ENCODE data around the gene ZSCAN26.

ZSCAN26 gene

GRCh38 chr6:28225056-28225834, 41.7 kb upstream of the ZSCAN26 start, which contains the start of gene ZSCAN9:
Gene ZSCAN9 (plus strand): TSS chr6:28225275. CDS start chr6:28227085, 1,810 bp downstream.
- Histone ChIP-seq H3K9me3 (ENCODE audit: insufficient read depth, low read length) (no peaks in the 10 kb centered on the region), H3K4me2 (ENCODE audit: low read depth, low read length, poor library complexity, severe bottlenecking) (peak within 1 kb of the TSS; percentile 72), H3K36me3 (ENCODE audit: low read length) (peaks cover 4% of the 10 kb centered on the region), H3F3A (ENCODE audit: insufficient read depth) (peaks cover 8% of the 10 kb centered on the region; the same call in 1 of the 2 replicates), H4K20me1 (ENCODE audit: low read depth, low read length) (no peaks in the 10 kb centered on the region), H3K9me2 (replicated peaks; ENCODE audit: insufficient read depth, low read length) (no peaks in the 10 kb centered on the region), H3K4me3 (ENCODE audit: insufficient read depth, low read length, poor library complexity, severe bottlenecking) (peak within 1 kb of the TSS; percentile 79), H3K79me2 (ENCODE audit: insufficient read depth, low read length) (peaks cover 10% of the 10 kb centered on the region), H3K9ac (ENCODE audit: low read length) (peak within 1 kb of the TSS; percentile 70), H3K27ac (ENCODE audit: low read depth, low read length) (no peak within 1 kb of the TSS), H3K27me3 (ENCODE audit: low read length) (no peaks in the 10 kb centered on the region), H2AFZ (ENCODE audit: low read depth, low read length, severe bottlenecking) (peak within 1 kb of the TSS; percentile 93)
- TF ChIP-seq EZH2phosphoT487 (conservative IDR thresholded peaks at IDR 0.05; ENCODE audit: low read length), result no peak
- TF ChIP-seq, protein P1, sequence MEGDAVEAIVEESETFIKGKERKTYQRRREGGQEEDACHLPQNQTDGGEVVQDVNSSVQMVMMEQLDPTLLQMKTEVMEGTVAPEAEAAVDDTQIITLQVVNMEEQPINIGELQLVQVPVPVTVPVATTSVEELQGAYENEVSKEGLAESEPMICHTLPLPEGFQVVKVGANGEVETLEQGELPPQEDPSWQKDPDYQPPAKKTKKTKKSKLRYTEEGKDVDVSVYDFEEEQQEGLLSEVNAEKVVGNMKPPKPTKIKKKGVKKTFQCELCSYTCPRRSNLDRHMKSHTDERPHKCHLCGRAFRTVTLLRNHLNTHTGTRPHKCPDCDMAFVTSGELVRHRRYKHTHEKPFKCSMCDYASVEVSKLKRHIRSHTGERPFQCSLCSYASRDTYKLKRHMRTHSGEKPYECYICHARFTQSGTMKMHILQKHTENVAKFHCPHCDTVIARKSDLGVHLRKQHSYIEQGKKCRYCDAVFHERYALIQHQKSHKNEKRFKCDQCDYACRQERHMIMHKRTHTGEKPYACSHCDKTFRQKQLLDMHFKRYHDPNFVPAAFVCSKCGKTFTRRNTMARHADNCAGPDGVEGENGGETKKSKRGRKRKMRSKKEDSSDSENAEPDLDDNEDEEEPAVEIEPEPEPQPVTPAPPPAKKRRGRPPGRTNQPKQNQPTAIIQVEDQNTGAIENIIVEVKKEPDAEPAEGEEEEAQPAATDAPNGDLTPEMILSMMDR (IDR thresholded peaks at IDR 0.05; ENCODE audit: insufficient read depth, low read length, poor library complexity, severe bottlenecking), result no peak

- Histone ChIP-seq H3K9ac (ENCODE audit: low read length) (no peak overlapping the region), H3K36me3 (ENCODE audit: low read length) (peaks cover 4% of the 10 kb centered on the region), H3F3A (ENCODE audit: insufficient read depth) (peaks cover 8% of the 10 kb centered on the region; the same call in 1 of the 2 replicates), H3K4me2 (ENCODE audit: low read depth, low read length, poor library complexity, severe bottlenecking) (peak overlapping the region; percentile 72), H3K9me2 (replicated peaks; ENCODE audit: insufficient read depth, low read length) (no peaks in the 10 kb centered on the region), H3K79me2 (ENCODE audit: insufficient read depth, low read length) (peaks cover 10% of the 10 kb centered on the region), H3K9me3 (ENCODE audit: insufficient read depth, low read length) (no peaks in the 10 kb centered on the region), H3K4me3 (ENCODE audit: insufficient read depth, low read length, poor library complexity, severe bottlenecking) (no peak overlapping the region), H2AFZ (ENCODE audit: low read depth, low read length, severe bottlenecking) (no peak overlapping the region), H3K27me3 (ENCODE audit: low read length) (no peaks in the 10 kb centered on the region), H4K20me1 (ENCODE audit: low read depth, low read length) (no peaks in the 10 kb centered on the region), H3K27ac (ENCODE audit: low read depth, low read length) (no peak overlapping the region)
- no peak for TF ChIP-seq EZH2phosphoT487 (conservative IDR thresholded peaks at IDR 0.05; ENCODE audit: low read length)
- TF ChIP-seq, protein P1 (IDR thresholded peaks at IDR 0.05; ENCODE audit: insufficient read depth, low read length, poor library complexity, severe bottlenecking), result no peak
Measured at GRCh38 chr6:28226460-28226859, 40.5 kb upstream of the ZSCAN26 start.

- peaks cover 8% of the 10 kb centered on the region for H3K36me3 ChIP-seq (ENCODE audit: low read length)
- H4K20me1 ChIP-seq (ENCODE audit: low read depth, low read length), result no peaks in the 10 kb centered on the region
- TF ChIP-seq, protein P1 (IDR thresholded peaks at IDR 0.05; ENCODE audit: insufficient read depth, low read length, poor library complexity, severe bottlenecking), result no peak
- TF ChIP-seq EZH2phosphoT487 (conservative IDR thresholded peaks at IDR 0.05; ENCODE audit: low read length), result no peak
- no peak overlapping the region for H3K4me2 ChIP-seq (ENCODE audit: low read depth, low read length, poor library complexity, severe bottlenecking)
- H3K79me2 ChIP-seq (ENCODE audit: insufficient read depth, low read length), result no peaks in the 10 kb centered on the region
- no peaks in the 10 kb centered on the region for H3K9me2 ChIP-seq (replicated peaks; ENCODE audit: insufficient read depth, low read length)
- no peak overlapping the region for H3K27ac ChIP-seq (ENCODE audit: low read depth, low read length)
- no peaks in the 10 kb centered on the region for H3F3A ChIP-seq (ENCODE audit: insufficient read depth)
- H3K9ac ChIP-seq (ENCODE audit: low read length), result no peak overlapping the region
- no peaks in the 10 kb centered on the region for H3K9me3 ChIP-seq (ENCODE audit: insufficient read depth, low read length)
- no peak overlapping the region for H2AFZ ChIP-seq (ENCODE audit: low read depth, low read length, severe bottlenecking)
- no peaks in the 10 kb centered on the region for H3K27me3 ChIP-seq (ENCODE audit: low read length)
- H3K4me3 ChIP-seq (ENCODE audit: insufficient read depth, low read length, poor library complexity, severe bottlenecking), result no peak overlapping the region
Measured at GRCh38 chr6:28232785-28233184, 34.2 kb upstream of the ZSCAN26 start.
